H1 (cell line): ENCODE results near the gene LLGL1. TPM values are rescaled to one million over a fixed set of nuclear protein-coding genes. Genes with fewer than 3 reads are reported as not detected.

Experiments used
- BRCA1 ChIP-seq: IDR thresholded peaks from 2 replicates; pipeline ENCODE4 v1.6.1; 2012; ENCODE audit warnings: low read depth, low read length, improper control_type of control experiment
- CBX5 ChIP-seq: fragments of 300-800, 300-1000 bp; sonication (generic); IDR thresholded peaks from 2 replicates; pipeline ENCODE4 v1.7.1; 2016; ENCODE audit warnings: antibody characterized with exemption, low read length, low read depth
- CHD7 ChIP-seq: fragments of 300-600 bp; sonication (generic); IDR thresholded peaks from 2 replicates; pipeline ENCODE4 v1.7.1; 2012; ENCODE audit warnings: low read length, moderate library complexity, mild to moderate bottlenecking, inconsistent platforms; ENCODE audit not compliant: insufficient replicate concordance
- EGR1 ChIP-seq: IDR thresholded peaks from 2 replicates; pipeline ENCODE4 v1.6.1; 2011; ENCODE audit warnings: low read depth, low read length, borderline replicate concordance
- EZH2 ChIP-seq: fragments of 200-600 bp; sonication (generic); IDR thresholded peaks from 2 replicates; pipeline ENCODE4 v1.7.1; 2012; ENCODE audit warnings: low read depth, mild to moderate bottlenecking, moderate library complexity, low read length, inconsistent platforms; ENCODE audit not compliant: severe bottlenecking
- GTF2F1 ChIP-seq: IDR thresholded peaks from 2 replicates; pipeline ENCODE4 v1.6.1; 2012; ENCODE audit warnings: low read depth, low read length, improper control_type of control experiment, borderline replicate concordance
- RBBP5 ChIP-seq: IDR thresholded peaks from 2 replicates; pipeline ENCODE4 v1.7.1; 2012; ENCODE audit warnings: low read depth, mild to moderate bottlenecking, inconsistent platforms, low read length, moderate library complexity, borderline replicate concordance
- SIN3A ChIP-seq, 2 experiments: IDR thresholded peaks in 1 of 2; conservative IDR thresholded peaks in 1 of 2; 2 replicates each; pipeline ENCODE4 v1.6.1; 2011 to 2012; ENCODE audit warnings: low read length in 2 of 2, improper control_type of control experiment in 1 of 2, low read depth in 1 of 2, mild to moderate bottlenecking in 1 of 2
- SP4 ChIP-seq: IDR thresholded peaks from 2 replicates; pipeline ENCODE4 v1.6.1; 2012; ENCODE audit warnings: low read length, inconsistent platforms
- polyA plus RNA-seq, 7 experiments: library from polyadenylated mRNA; depleted of rRNA in 3 of 7; stranded (reverse) in 5 of 7; unstranded in 2 of 7; fragments of >200 nt in 5 of 7; fragments of 200-250 nt in 2 of 7; gene quantifications; 1 replicate in 5 of 7; 2 replicates in 1 of 7; 4 replicates in 1 of 7; pipeline versions ENCODE4 v1.2.1 to v1.2.3, GENCODE V29; 2011 to 2013; ENCODE audit warnings: missing spikeins in 2 of 7, mixed read lengths in 2 of 7
- total RNA-seq: library from RNA; stranded (reverse); fragmentation: NEBNext Ultra II Directional; extraction: Animal tissue kit (Norgen Biotek cat#: 25700); gene quantifications from 2 replicates; pipeline ENCODE4 v1.2.1, GENCODE V29; 2021

Gene LLGL1
- total and polyA plus RNA-seq, 2 of the 8 experiments (the other 6 are each of a cell fraction or from before 2014, with no cell fraction given), result 71.3 to 107 TPM

GRCh38 chr17:18183334-18184142 lies 41.9 kb upstream of the LLGL1 start, which contains the start of gene ALKBH5 (continued):
- TF ChIP-seq CHD7 (no peak), EZH2 (no peak), SP4 (peak; percentile 84; the same call in 1 of the 2 replicates), CBX5 (no peak), SIN3A (conservative IDR thresholded peaks at IDR 0.05 in 1 of 2, IDR thresholded peaks at IDR 0.05 in 1 of 2; ENCODE audit: low read depth in 1 of 2, low read length in 2 of 2) (peak; percentile 57 to 77; a peak in 2 of 4 replicates), GTF2F1 (no peak), RBBP5 (peak; percentile 72), BRCA1 (no peak), EGR1 (no peak)
